SK-N-MC (cell line): ENCODE measurements around the gene AFAP1.

Source experiments
- EZH2 ChIP-seq: fragments of 200-600 bp; sonication (generic); IDR thresholded peaks from one replicate; pipeline ENCODE4 v1.6.1; 2017; ENCODE audit warnings: antibody characterized with exemption
- FOXP2 ChIP-seq: optimal IDR thresholded peaks from 2 replicates; pipeline ENCODE3; 2011; ENCODE audit warnings: mild to moderate bottlenecking, moderate library complexity; ENCODE audit not compliant: insufficient read depth; ENCODE audit errors: extremely low read length, control extremely low read depth
- POLR2AphosphoS5 ChIP-seq: IDR thresholded peaks from 2 replicates; pipeline ENCODE4 v1.6.1; 2012; ENCODE audit warnings: mild to moderate bottlenecking, low read depth, low read length, borderline replicate concordance

DNA sequence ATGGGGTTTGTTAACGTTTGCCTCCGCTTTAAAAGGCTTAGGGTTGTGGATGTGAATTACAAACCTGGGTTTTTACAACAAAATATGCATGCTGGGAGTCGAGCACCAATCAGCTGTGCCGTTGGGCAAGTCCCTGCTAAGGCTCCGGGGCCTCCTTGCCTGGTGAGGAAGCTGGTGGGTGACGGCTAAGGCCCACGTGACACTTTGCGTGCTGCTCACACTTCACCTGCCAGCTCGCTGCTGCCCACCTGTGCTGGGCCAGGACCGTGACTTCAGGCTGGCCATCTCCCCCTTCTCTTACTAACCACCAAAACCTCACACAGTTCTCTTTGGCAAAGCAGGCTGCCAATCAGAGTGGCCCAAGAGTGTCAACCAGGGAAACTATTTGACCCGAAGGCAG lies 178.3 kb downstream of the AFAP1 start:
- no peak for TF ChIP-seq EZH2
- TF ChIP-seq POLR2AphosphoS5: no peak
- TF ChIP-seq FOXP2: no peak
